Mucosa of descending colon (tissue), 3 donors: ENCODE data around the gene ITGA2B. TPM values are rescaled to one million over a fixed set of nuclear protein-coding genes. Genes with fewer than 3 reads are reported as not detected.
"Not testable (repeated sequence)": the region's sequence is repeated elsewhere in the genome, so short reads cannot be mapped to it uniquely, and the experiment has no call there.

Source experiments
- ATAC-seq: fragments of 200-7000 bp; cut with Tn5 transposase; one replicate; pipeline ENCODE4 v1.9.1; 2020; ENCODE audit warnings: mild to moderate bottlenecking, moderate library complexity
- DNase-seq, 3 donors: peaks; one replicate each; pipeline ENCODE4 v3.0.0-alpha.2; 2020
- H3K36me3 ChIP-seq: fragments of 200-600 bp; one replicate; pipeline ENCODE4 v1.8.0; 2021; ENCODE audit warnings: low read depth, mild to moderate bottlenecking
- H3K4me1 ChIP-seq: fragments of 200-600 bp; one replicate; pipeline ENCODE4 v1.8.0; 2021; ENCODE audit warnings: low read depth, mild to moderate bottlenecking
- H3K4me3 ChIP-seq: fragments of 200-600 bp; one replicate; pipeline ENCODE4 v1.8.0; 2021; ENCODE audit warnings: mild to moderate bottlenecking
- H3K9me3 ChIP-seq: fragments of 200-600 bp; one replicate; pipeline ENCODE4 v1.8.0; 2021; ENCODE audit warnings: mild to moderate bottlenecking
- intact Hi-C, 2 donors: fragments of 100-400 bp; cut with DNase I in 1 of 2; cut with micrococcal nuclease in 1 of 2; formaldehyde crosslinking; loops; one replicate each; pipeline versions ENCODE4 v1.11.0 to v1.11.1; 2022; cut with DNase I, micrococcal nuclease
- total RNA-seq, 3 donors: library from RNA; stranded (reverse); fragmentation: NEBNext Ultra II Directional in 2 of 3; extraction: Animal tissue kit (Norgen Biotek cat#: 25700) in 2 of 3; gene quantifications; one replicate each; pipeline versions ENCODE4 v1.2.1 to v1.2.4, GENCODE V29; 2021 to 2023
- TF ChIP-seq, protein P1 (sequence below): fragments of 200-600 bp; IDR thresholded peaks from one replicate; pipeline ENCODE4 v1.8.0; 2022; ENCODE audit warnings: antibody characterized with exemption, mild to moderate bottlenecking
- donor health status: DM: no; HTN: no; CAD: no; lungs with moderate emphysema.
- donor health status: DM: no; HTN: no; CAD: no.
- donor health status: DM: no; HTN: yes; CAD: no.

The ITGA2B gene
- total RNA-seq, 3 donors from 2014 or later, result 0.26 to 0.79 (median 0.41) TPM

DNA sequence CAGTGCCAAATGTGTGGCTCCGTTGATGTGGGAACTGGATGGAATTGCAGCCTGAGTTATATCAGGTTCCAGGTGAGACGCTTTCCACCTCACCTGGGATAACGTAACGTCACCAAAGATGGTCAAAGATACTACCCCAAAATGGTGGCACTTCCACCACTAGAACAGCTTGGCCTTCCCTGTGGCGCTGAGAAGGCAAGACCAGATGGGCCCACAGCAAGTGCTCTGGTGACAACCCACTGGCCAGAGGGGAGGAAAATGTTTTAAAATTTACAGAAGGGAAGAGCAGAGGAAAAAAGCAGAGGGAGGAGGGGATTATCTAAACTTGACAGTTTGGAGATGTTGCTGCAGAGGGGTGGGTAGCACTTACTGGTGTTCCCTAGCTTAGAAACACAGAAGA, 7.5 kb upstream of the ITGA2B start:
- no peak for ATAC-seq
- H3K9me3 ChIP-seq, result no peaks in the 10 kb centered on the region

DNA sequence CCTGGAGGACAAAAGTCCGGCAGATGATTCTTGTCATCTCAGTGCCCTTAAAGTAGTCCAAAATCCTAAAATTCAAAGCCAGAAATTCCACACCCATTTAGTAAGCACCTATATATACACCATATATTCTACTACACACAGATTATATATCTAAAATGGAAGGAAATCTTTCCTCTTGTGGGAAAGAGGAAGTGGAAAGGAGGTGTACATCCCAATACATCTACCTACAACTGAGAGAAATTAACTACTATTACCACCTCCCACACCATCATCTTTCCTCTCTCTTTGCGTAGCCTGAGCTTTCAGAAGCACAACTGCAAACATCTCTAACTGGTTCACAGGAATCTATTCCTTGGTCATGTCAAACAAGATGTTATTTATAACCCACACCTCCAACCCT, 5.4 kb upstream of the ITGA2B start:
- intact Hi-C loops, result no loop called here
- ATAC-seq, result no peak

More for the DNA sequence above, 7.5 kb upstream of the ITGA2B start:
- H3K4me3 ChIP-seq, result no peak overlapping the region
- TF ChIP-seq, protein P1, sequence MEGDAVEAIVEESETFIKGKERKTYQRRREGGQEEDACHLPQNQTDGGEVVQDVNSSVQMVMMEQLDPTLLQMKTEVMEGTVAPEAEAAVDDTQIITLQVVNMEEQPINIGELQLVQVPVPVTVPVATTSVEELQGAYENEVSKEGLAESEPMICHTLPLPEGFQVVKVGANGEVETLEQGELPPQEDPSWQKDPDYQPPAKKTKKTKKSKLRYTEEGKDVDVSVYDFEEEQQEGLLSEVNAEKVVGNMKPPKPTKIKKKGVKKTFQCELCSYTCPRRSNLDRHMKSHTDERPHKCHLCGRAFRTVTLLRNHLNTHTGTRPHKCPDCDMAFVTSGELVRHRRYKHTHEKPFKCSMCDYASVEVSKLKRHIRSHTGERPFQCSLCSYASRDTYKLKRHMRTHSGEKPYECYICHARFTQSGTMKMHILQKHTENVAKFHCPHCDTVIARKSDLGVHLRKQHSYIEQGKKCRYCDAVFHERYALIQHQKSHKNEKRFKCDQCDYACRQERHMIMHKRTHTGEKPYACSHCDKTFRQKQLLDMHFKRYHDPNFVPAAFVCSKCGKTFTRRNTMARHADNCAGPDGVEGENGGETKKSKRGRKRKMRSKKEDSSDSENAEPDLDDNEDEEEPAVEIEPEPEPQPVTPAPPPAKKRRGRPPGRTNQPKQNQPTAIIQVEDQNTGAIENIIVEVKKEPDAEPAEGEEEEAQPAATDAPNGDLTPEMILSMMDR, result no peak
- no peak for DNase-seq
- no peaks in the 10 kb centered on the region for H3K4me1 ChIP-seq
- no peaks in the 10 kb centered on the region for H3K36me3 ChIP-seq
- intact Hi-C loops, result no loop called here

DNA sequence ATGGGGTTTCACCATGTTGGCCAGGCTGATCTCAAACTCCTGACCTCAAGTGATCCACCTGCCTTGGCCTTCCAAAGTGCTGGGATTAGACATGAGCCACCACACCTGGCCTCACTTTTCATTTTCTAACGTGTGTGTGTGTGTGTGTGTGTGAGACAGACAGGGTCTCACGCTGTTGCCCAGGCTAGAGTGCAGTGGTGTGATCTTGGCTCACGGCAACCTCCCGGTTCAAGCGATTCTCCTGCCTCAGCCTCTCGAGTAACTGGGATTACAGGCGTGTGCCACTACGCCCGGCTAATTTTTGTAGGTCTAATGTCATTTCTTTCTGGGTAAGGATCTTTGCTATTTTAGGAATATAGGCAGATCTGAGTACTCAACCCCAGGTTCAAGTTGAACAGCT, 4.7 kb upstream of the ITGA2B start:
- H3K36me3 ChIP-seq, DNase-seq, intact Hi-C loops, H3K4me1 ChIP-seq, H3K9me3 ChIP-seq, ATAC-seq, H3K4me3 ChIP-seq: not testable (repeated sequence)

More for the DNA sequence above, 5.4 kb upstream of the ITGA2B start:
- Histone ChIP-seq H3K36me3 (no peaks in the 10 kb centered on the region), H3K4me1 (no peaks in the 10 kb centered on the region), H3K4me3 (no peak overlapping the region), H3K9me3 (no peaks in the 10 kb centered on the region)
- no peak for DNase-seq
- TF ChIP-seq, protein P1, result no peak

DNA sequence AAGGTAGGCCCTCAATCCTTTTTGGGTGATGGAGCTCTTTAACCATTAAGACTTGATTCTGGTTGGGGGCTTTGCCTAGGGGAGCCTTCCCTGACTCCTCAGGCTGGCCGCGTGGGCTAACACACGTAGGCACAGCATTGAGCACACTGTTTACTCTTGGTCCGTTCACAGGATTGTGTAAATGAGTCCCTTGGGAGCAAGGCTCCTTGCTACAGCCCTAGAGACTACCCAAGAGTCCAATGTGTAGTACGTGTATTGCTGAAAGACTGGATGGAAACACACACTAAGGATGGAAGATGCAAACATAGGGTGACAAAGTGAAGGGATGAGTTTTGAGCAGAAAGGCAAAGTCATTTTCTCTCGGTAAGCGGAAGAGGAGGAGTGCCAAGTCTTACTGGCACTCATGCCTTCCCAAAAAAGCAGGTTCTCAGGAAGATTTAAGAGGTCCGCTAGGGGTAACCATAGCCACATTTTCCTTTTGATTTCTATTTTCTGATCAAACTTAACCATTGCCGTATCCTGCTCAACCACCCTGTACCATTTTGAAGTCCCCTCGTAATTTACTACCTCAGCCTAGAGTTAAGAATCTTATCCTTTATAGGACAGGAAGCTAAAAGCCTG, 911 bp upstream of the ITGA2B start:
- Histone ChIP-seq H3K4me1 (peaks cover 9% of the 10 kb centered on the region), H3K36me3 (no peaks in the 10 kb centered on the region), H3K4me3 (no peak overlapping the region), H3K9me3 (no peaks in the 10 kb centered on the region)
- no peak for ATAC-seq
- TF ChIP-seq, protein P1, result no peak
- intact Hi-C loops, result no loop called here
- DNase-seq, result no peak

DNA sequence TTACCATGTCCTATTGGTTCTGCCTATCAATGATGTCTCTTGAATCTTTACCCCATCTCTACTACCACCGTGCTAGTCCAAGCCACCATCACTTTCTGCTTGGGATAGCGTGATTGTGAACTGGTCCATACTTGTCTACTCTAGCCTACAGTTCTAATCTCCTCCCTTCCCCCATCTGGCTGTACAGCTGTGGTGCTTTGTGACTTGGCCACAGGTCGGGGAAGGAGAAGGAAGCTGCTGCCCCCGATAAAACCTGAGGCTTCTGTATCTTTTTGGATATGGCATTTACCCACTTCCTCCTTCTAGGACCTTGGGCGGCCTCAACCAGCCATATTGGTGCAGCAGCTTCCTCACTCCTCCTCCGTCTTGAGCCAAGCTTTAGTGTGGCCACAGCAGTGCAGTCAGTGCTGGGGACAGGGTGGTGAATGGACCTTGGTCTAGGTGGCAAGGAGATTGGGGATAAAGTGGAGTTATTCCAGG, 314 bp upstream of the ITGA2B start:
- intact Hi-C loops, result no loop called here
- TF ChIP-seq, protein P1, result no peak
- Histone ChIP-seq H3K4me3 (no peak overlapping the region), H3K36me3 (no peaks in the 10 kb centered on the region), H3K9me3 (no peaks in the 10 kb centered on the region), H3K4me1 (peaks cover 12% of the 10 kb centered on the region)
- DNase-seq (no peak), ATAC-seq (no peak)

DNA sequence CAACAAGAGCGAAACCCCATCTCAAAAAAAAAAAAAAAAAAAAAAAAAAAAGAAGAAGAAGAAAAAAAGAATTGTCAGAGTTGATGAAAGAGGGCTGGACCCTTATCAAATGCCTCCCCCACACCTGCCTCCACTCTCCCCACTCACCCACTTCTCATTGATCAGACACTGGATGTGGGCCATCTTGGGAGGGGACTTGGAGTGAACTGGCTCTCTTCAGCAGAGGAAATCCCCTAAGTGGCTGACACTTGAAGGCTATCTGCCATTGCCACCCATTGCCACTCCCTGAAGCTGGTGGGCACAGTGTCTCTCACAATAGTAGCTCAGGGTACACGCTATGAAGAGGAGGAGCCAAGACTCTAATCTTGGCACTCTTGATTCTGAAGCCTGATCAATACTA, 1.6 kb downstream of the ITGA2B start:
- no peak overlapping the region for H3K4me3 ChIP-seq
- H3K9me3 ChIP-seq, result no peaks in the 10 kb centered on the region
- ATAC-seq, result no peak
- no peaks in the 10 kb centered on the region for H3K36me3 ChIP-seq
- DNase-seq, result no peak
- intact Hi-C loops, result no loop called here
- TF ChIP-seq, protein P1, result no peak
- peaks cover 15% of the 10 kb centered on the region for H3K4me1 ChIP-seq
